GM12801 (cell line): ENCODE results near the gene GPATCH2.

Experiments used
- CTCF ChIP-seq: IDR thresholded peaks from one replicate; pipeline ENCODE4 v1.5.1; 2011; ENCODE audit warnings: control low read depth; ENCODE audit not compliant: insufficient read length; ENCODE audit errors: extremely low read depth

The GPATCH2 gene

GRCh38 chr1:217574265-217574949, 56.5 kb downstream of the GPATCH2 start:
- no peak for TF ChIP-seq CTCF

GRCh38 chr1:217569021-217569420, 61.9 kb downstream of the GPATCH2 start:
- no peak for TF ChIP-seq CTCF

GRCh38 chr1:217568200-217568599, 62.7 kb downstream of the GPATCH2 start:
- TF ChIP-seq CTCF: no peak

GRCh38 chr1:217564833-217565232, 66.1 kb downstream of the GPATCH2 start:
- no peak for TF ChIP-seq CTCF

- no peak for TF ChIP-seq CTCF
Observed at GRCh38 chr1:217564207-217564606, 66.7 kb downstream of the GPATCH2 start.

- no peak for TF ChIP-seq CTCF
Observed at GRCh38 chr1:217563179-217563578, 67.7 kb downstream of the GPATCH2 start.

- TF ChIP-seq CTCF: no peak
Observed at GRCh38 chr1:217562229-217562878, 68.5 kb downstream of the GPATCH2 start.
